ENCODE data around the gene RPN1.
"Not testable (repeated sequence)": the region's sequence is repeated elsewhere in the genome, so short reads cannot be mapped to it uniquely, and the experiment has no call there.

RPN1 gene

GRCh38 chr3:128653383-128653992, 2.9 kb upstream of the RPN1 start:
- DNase-seq (ENCODE audit: low spot score), result not testable (repeated sequence)

DNA sequence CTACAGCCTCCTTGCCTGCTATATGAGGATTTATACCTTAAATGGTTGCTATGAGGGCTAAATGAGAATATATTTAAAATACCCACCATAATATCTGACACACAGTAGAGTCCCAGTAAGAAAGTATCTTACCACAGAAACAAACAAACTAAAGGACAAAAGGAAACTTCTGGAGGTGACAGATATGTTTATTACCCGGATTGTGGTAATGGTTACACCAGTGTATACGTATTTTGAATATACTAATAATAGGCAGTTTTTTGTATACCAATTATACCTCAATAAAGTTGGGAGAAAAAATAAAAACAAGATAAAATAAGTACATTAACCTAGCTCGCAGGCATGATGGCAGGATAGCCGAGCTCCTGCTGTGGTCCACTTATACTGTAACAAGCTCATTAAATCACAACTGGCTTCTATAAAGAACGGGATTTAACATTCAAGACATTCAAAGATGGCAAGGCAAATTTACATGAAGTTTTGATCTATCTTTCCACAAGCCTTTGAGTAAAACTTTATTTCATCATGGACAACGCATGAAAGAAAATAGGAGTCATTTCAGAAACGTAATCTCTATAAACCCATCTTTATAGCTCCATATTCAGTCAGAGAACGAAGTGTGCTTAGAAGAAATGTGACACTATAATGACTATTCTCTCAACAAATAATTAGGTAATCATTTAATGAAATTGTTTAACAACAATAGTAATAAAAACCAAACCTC, 1.5 kb downstream of the RPN1 start:
- DNase-seq (ENCODE audit: low spot score), result no peak

- DNase-seq (ENCODE audit: low spot score), result no peak
These were observed 2.2 kb downstream of the RPN1 start for GRCh38 chr3:128648402-128648801.

GRCh38 chr3:128647307-128647706, 3.3 kb downstream of the RPN1 start:
- DNase-seq (ENCODE audit: low spot score), result no peak

DNA sequence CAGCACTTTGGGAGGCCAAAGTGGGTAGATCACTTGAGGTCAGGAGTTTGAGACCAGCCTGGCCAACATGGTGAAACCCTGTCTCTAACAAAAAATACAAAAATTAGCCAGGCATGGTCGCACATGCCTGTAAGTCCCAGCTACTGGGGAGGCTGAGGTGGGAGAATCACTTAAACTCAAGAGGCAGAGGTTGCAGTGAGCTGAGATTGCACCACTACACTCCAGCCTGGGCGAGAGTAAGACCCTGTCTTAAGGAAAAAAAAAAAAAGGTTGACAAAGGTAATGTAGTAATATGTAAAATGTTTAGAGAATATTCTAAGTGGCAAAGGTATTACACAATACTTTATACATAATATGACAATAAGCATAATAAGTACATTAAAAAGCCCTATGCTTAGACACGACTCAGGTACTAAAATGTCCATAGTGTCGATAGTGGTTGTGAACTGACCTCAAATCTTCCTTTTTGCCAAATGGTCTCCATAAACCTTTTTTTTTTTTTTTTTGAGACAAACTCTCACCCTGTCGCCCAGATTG, 16.5 kb downstream of the RPN1 start:
- DNase-seq (ENCODE audit: low spot score), result no peak

- DNase-seq (ENCODE audit: low spot score), result no peak
These were observed 18.3 kb downstream of the RPN1 start for GRCh38 chr3:128632301-128632700.

DNA sequence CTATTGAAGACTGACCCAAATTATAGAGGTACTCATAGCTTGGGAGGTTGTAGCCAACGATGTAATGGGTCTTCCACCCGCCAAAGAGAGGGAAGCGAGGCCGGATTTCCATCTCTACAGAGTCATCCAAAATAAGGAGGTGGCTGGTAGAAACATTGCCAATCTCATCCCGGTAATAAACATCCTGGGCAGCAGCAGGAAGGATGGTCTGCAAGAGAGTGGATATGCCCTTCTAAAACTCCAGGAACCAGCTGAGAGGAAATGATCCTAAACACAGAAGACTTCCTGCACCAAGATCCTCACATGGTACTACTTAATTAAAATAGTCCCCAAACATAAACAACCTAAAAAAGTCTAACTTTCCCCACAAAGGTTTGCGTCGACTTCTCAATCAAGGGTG, 20.7 kb downstream of the RPN1 start:
- no peak for DNase-seq (ENCODE audit: low spot score)

DNA sequence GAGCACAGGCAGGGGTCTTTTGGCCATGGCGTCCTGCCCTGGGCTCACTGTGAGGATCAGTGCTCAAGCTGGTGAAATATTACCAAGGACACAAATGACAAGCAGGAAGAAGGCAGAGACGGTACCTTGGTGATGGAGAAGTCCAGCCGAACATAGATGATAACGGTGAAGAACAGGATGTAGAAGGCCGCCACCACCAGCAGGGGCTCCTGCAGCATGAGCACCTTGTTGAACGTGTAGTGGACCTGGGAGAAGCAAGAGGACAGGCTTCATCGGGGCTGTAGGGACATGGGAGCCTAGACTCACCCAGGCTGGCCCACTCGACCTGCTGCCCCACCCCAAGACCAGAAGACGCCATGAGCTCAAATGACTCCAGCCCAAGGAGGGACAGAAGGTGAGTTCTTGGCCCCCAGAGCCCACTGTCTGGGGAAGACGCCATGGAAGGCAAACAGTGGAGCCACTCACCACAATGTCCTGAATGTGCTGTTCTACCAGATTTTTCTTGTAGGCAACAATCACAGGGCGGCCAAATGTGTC, 25.1 kb downstream of the RPN1 start:
- DNase-seq (ENCODE audit: low spot score), result no peak

DNA sequence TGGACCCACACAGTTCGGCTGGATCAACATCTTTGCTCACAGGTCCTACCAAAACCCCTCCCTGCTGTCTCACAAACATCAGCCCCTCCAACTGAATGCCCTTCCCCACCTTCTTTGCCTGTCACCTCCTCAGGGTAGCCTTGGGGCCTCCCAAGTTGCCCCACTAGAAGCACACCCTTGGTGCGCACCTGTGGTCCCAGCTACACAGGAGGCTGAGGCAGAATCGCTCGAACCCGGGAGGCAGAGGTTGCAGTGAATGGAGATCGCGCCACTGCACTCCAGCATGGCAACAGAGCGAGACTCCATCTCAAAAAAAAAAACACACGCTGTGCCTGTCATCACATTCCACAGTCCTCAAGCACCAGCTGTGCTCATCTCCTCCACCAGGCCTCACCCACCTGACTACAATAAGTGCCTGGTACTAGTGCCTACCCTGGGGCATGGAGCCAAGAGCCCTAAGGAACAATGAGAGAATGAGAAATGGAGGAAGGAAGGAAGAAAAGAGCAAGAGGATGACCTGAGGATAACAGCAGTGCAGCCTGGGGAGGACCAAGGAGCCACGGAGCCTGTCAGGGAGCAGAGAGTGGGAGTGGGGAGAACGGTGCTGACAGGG, 26.0 kb downstream of the RPN1 start:
- DNase-seq (ENCODE audit: low spot score), result no peak

DNA sequence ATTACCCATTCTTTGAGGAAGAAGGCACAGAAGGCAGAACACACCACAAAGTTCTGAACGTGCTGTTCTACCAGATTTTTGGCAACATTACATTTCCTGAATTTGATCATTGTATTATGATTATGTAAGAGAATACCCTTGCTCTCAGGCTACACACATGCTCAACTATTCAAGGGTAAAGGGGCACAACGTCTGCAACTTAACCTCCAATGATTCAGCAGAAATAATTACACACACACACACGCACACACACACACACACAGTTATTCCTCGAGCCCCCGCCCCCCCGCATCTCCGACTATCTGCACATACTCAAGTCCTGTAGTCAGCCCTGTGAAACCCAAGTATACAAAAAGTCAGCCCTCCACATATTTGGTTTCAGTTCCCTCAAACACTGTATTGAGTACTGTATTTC, 26.8 kb downstream of the RPN1 start:
- no peak for DNase-seq (ENCODE audit: low spot score)

DNA sequence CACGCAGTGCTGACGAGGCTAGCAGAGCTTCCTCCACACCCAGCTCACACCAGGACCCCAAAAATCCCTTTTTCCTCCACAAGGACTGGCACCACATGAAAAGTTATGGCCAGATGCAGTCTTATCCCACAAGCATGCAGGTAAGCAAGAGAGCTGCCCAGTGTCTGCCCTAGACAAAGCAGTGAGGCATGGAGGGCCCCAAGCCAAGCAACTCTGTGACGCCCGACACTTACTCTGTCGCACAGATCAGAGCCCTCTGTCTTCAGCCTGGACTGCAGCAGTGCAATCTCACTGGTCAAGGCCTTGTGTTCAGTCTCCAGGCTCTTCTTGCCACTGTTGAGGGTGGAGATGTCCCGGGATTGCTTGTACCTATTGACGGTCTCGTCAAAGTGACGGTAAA, 28.7 kb downstream of the RPN1 start:
- no peak for DNase-seq (ENCODE audit: low spot score)

DNA sequence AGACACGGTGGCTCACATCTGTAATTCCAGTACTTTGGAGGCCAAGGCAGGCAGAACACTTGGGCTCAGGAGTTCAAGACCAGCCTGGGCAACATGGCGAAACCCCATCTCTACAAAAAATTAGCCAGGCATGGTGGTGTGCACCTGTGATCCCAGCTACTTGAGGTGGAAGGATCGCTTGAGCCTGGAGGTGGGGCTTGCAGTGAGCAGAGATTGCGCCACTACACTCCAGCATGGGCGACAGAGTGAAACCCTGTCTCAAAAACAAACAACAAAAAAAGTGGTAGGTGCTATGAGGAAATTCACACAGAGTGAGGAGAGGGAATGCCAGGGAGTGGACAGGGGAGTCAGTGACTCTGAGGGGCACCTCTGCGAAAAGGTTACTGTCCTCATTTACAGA, 29.4 kb downstream of the RPN1 start:
- DNase-seq (ENCODE audit: low spot score), result no peak

DNA sequence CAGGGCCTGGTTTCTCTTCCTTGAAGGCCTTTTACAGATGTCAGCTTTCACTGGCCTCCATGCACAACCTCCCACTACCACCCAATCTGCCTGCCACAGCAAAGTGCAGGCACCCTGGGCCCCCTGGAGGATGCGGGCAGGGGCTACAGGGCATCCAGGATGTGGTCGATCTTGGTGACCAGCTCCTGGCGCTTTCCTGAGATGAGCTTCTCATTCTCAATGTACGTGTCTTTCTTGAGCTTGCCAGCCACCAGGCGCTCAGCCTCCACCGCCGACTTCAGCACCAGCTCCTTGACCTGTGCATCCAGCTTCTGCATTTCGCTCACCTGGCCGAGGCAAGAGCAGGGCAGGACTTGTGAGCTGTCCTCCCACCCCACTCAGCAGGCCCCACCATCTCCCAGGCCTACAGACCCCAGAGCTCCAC, 30.3 kb downstream of the RPN1 start:
- no peak for DNase-seq (ENCODE audit: low spot score)

GRCh38 chr3:128619146-128619890, 31.3 kb downstream of the RPN1 start:
- DNase-seq (ENCODE audit: low spot score), result no peak

- DNase-seq (ENCODE audit: low spot score), result no peak
These were observed 32.3 kb downstream of the RPN1 start for GRCh38 chr3:128618398-128618726.

DNA sequence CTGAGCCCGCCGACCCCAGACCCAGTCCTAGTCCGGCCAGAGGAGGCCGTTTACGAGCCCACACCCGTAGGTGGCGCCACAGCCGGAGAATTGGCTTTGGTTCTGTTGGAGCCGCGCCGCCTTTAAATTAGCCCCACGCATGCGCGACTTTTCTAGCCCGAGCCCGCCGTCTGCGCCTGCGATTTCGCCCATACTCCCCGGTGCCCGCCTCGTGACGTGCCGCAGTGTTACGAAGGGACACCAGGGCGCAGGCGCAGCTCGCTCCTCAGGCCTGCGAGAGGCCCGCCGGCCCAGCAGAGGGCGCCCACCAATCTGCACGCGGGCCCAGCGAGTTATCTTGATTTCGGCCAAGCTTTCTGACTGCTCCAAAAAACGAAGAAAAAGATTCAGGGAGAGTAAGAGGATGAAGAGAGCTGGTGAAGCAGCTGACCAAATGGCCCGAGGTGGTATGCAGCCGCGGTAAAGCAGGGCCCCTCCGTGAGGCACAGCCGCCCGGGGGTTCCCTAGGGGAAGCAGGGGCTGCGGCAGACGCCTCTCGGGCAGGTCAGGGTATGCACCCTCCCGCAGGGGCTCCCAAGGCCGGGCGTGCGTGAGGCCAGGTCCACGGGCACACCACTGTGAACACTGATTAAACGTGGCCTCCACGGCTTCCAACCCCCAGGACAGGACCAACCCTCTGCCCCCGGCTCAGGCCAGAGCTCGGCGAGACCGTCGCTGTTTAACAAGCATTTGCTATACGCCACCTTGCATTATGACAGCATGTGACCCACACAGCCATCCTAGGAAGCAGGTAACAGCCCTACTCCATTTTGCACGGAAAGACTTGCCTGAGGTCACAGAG, 32.8 kb downstream of the RPN1 start:
- peak; percentile 97 for DNase-seq (ENCODE audit: low spot score)

GRCh38 chr3:128617270-128617556, 33.4 kb downstream of the RPN1 start:
- no peak for DNase-seq (ENCODE audit: low spot score)

GRCh38 chr3:128616516-128617269, 33.9 kb downstream of the RPN1 start:
- DNase-seq (ENCODE audit: low spot score), result no peak

GRCh38 chr3:128614076-128614475, 36.5 kb downstream of the RPN1 start:
- DNase-seq (ENCODE audit: low spot score), result no peak

GRCh38 chr3:128613083-128613829, 37.4 kb downstream of the RPN1 start:
- DNase-seq (ENCODE audit: low spot score), result no peak
